ENCODE results near the gene PDK4. TPM values are rescaled to one million over a fixed set of nuclear protein-coding genes. Genes with fewer than 3 reads are reported as not detected.

Gene PDK4
- total and polyA plus RNA-seq, 9 of the 15 experiments (the other 6 are each of a cell fraction or from before 2014, with no cell fraction given), result 0.03 to 0.24 (median 0.08) TPM; not detected in 2

- no peak for TF ChIP-seq ZNF41 (CRISPR knock-in tag; conservative IDR thresholded peaks at IDR 0.05)
- TF ChIP-seq BDP1 (IDR thresholded peaks at IDR 0.05; ENCODE audit: insufficient read depth, insufficient read length), result no peak
- no peak for TF ChIP-seq CEBPZ (IDR thresholded peaks at IDR 0.05; ENCODE audit: borderline replicate concordance, low read depth, low read length)
These were observed 6.5 kb downstream of the PDK4 start (continued) for GRCh38 chr7:95589766-95590165.

GRCh38 chr7:95589031-95589430, 7.3 kb downstream of the PDK4 start:
- Histone ChIP-seq H3K4me3 (no peak overlapping the region), H3K9me1 (ENCODE audit: control insufficient read depth, insufficient read depth, low read length) (no peaks in the 10 kb centered on the region), H3K27me3 (ENCODE audit: control insufficient read depth in 2 of 2, insufficient read depth in 2 of 2, low read length in 2 of 2) (no peaks in the 10 kb centered on the region), H3K4me1 (replicated peaks in 1 of 2; ENCODE audit: control insufficient read depth in 2 of 2, insufficient read depth in 2 of 2, low read length in 2 of 2) (no peaks in the 10 kb centered on the region), H3K9me3 (replicated peaks; ENCODE audit: control insufficient read depth, insufficient read depth, low read depth, low read length) (no peaks in the 10 kb centered on the region), H3K9ac (ENCODE audit: insufficient read depth in 1 of 2, low read depth in 2 of 2, low read length in 2 of 2) (no peak overlapping the region), H3K79me2 (ENCODE audit: control insufficient read depth, insufficient read depth, low read length) (no peaks in the 10 kb centered on the region), H4K20me1 (replicated peaks; ENCODE audit: control insufficient read depth, insufficient read depth, low read length) (no peaks in the 10 kb centered on the region), H2AFZ (ENCODE audit: low read depth, low read length) (no peak overlapping the region), H3K36me3 (ENCODE audit: control insufficient read depth, insufficient read depth, low read length) (no peaks in the 10 kb centered on the region), H3K4me2 (ENCODE audit: insufficient read depth, low read length) (no peak overlapping the region), H3K27ac (ENCODE audit: extremely low read depth, low read depth, low read length) (no peak overlapping the region)
- no peak for ATAC-seq
- in situ Hi-C loops (cut with MboI) (no loop called here), intact Hi-C loops (cut with micrococcal nuclease) (no loop called here)
- TF ChIP-seq PATZ1 (CRISPR knock-in tag; IDR thresholded peaks at IDR 0.05; ENCODE audit: borderline replicate concordance) (no peak), ZEB2 (IDR thresholded peaks at IDR 0.05) (no peak), MYNN (IDR thresholded peaks at IDR 0.05) (no peak), MYNN (CRISPR knock-in tag; IDR thresholded peaks at IDR 0.05) (no peak), POLR2AphosphoS2 (IDR thresholded peaks at IDR 0.05; ENCODE audit: low read length) (no peak), ELF1 (tag; IDR thresholded peaks at IDR 0.05) (no peak), NR2C2 (CRISPR knock-in tag; IDR thresholded peaks at IDR 0.05) (no peak), NR2C2 (tag; IDR thresholded peaks at IDR 0.05) (no peak)
- CTCF ChIA-PET (ENCODE audit: low intra/inter-chr PET ratio), result no interaction called here
- FAIRE-seq, result no peak
- no TSS peak for BruUV-seq (replicated peaks)
- POLR2A ChIA-PET, result interaction anchor here (0.5 kb wide), 1 partner anchor 10 kb away, joined by 3 read pairs; no protein-coding TSS in a partner anchor
- no peak for DNase-seq (ENCODE audit: extremely low read depth in 1 of 4, low spot score in 3 of 4)

Data from K562 (cell line).